Memory B cell (primary cell): Measurements from ENCODE around the gene EFNB3.

Experiments
- ATAC-seq: fragments of 150-1000 bp; cut with Tn5 transposase; 2 replicates; pipeline ENCODE4 v1.10.0; 2021; ENCODE audit warnings: low read depth, mild to moderate bottlenecking, moderate library complexity
- DNase-seq, 2 donors: peaks; one replicate each; pipeline ENCODE4 v3.0.0; 2022; ENCODE audit warnings: low spot score in 2 of 2
- H3K27ac Mint-ChIP-seq: one replicate; pipeline ENCODE4 v1.8.0; 2022; ENCODE audit warnings: mild to moderate bottlenecking, moderate library complexity, mixed read lengths
- H3K27me3 Mint-ChIP-seq: one replicate; pipeline ENCODE4 v1.8.0; 2022; ENCODE audit warnings: mixed read lengths
- H3K36me3 Mint-ChIP-seq: one replicate; pipeline ENCODE4 v1.8.0; 2022; ENCODE audit warnings: mild to moderate bottlenecking, mixed read lengths
- H3K4me1 Mint-ChIP-seq: one replicate; pipeline ENCODE4 v1.8.0; 2022; ENCODE audit warnings: mixed read lengths
- H3K4me3 Mint-ChIP-seq: one replicate; pipeline ENCODE4 v1.8.0; 2022; ENCODE audit warnings: mild to moderate bottlenecking, moderate library complexity, mixed read lengths
- H3K9me3 Mint-ChIP-seq: one replicate; pipeline ENCODE4 v1.8.0; 2022; ENCODE audit warnings: mixed read lengths

Gene EFNB3

GRCh38 chr17:7720125-7720524 lies 15.1 kb downstream of the EFNB3 start:
- H3K27me3 Mint-ChIP-seq: peaks cover 45% of the 10 kb centered on the region
- no peaks in the 10 kb centered on the region for H3K9me3 Mint-ChIP-seq
- ATAC-seq (no peak), DNase-seq (no peak)
- H3K4me1 Mint-ChIP-seq: peaks cover 17% of the 10 kb centered on the region
- H3K36me3 Mint-ChIP-seq: no peaks in the 10 kb centered on the region
- no peak overlapping the region for H3K4me3 Mint-ChIP-seq
- H3K27ac Mint-ChIP-seq: no peak overlapping the region

GRCh38 chr17:7721612-7722011 lies 16.6 kb downstream of the EFNB3 start:
- no peak for DNase-seq
- Mint-ChIP-seq H3K4me3 (no peak overlapping the region), H3K27ac (no peak overlapping the region), H3K36me3 (no peaks in the 10 kb centered on the region), H3K4me1 (peaks cover 14% of the 10 kb centered on the region), H3K27me3 (peaks cover 36% of the 10 kb centered on the region), H3K9me3 (no peaks in the 10 kb centered on the region)
- ATAC-seq: no peak

- no peaks in the 10 kb centered on the region for H3K36me3 Mint-ChIP-seq
- DNase-seq (no peak), ATAC-seq (no peak)
- no peaks in the 10 kb centered on the region for H3K9me3 Mint-ChIP-seq
- H3K4me1 Mint-ChIP-seq: peaks cover 6% of the 10 kb centered on the region
- H3K27ac Mint-ChIP-seq: no peak overlapping the region
- no peak overlapping the region for H3K4me3 Mint-ChIP-seq
- H3K27me3 Mint-ChIP-seq: peaks cover 13% of the 10 kb centered on the region
Measured at GRCh38 chr17:7727886-7728285, 22.9 kb downstream of the EFNB3 start.

- Mint-ChIP-seq H3K27me3 (peaks cover 10% of the 10 kb centered on the region), H3K27ac (no peak overlapping the region), H3K9me3 (no peaks in the 10 kb centered on the region), H3K36me3 (no peaks in the 10 kb centered on the region), H3K4me3 (no peak overlapping the region), H3K4me1 (peaks cover 6% of the 10 kb centered on the region)
- DNase-seq: no peak
- ATAC-seq: peak; percentile 75
Measured at GRCh38 chr17:7729816-7730215, 24.8 kb downstream of the EFNB3 start.

GRCh38 chr17:7732981-7733539 lies 28.1 kb downstream of the EFNB3 start:
- Mint-ChIP-seq H3K27ac (no peak overlapping the region), H3K4me1 (peaks cover 6% of the 10 kb centered on the region), H3K27me3 (peaks cover 12% of the 10 kb centered on the region), H3K36me3 (no peaks in the 10 kb centered on the region), H3K9me3 (no peaks in the 10 kb centered on the region), H3K4me3 (no peak overlapping the region)
- ATAC-seq (no peak), DNase-seq (no peak)

GRCh38 chr17:7737601-7738000 lies 32.6 kb downstream of the EFNB3 start:
- H3K36me3 Mint-ChIP-seq: no peaks in the 10 kb centered on the region
- H3K4me1 Mint-ChIP-seq: no peaks in the 10 kb centered on the region
- peaks cover 23% of the 10 kb centered on the region for H3K27me3 Mint-ChIP-seq
- H3K9me3 Mint-ChIP-seq: no peaks in the 10 kb centered on the region
- no peak overlapping the region for H3K27ac Mint-ChIP-seq
- DNase-seq (no peak), ATAC-seq (no peak)
- H3K4me3 Mint-ChIP-seq: no peak overlapping the region

GRCh38 chr17:7739746-7740145 lies 34.7 kb downstream of the EFNB3 start:
- Mint-ChIP-seq H3K4me3 (no peak overlapping the region), H3K27ac (no peak overlapping the region), H3K9me3 (no peaks in the 10 kb centered on the region), H3K4me1 (no peaks in the 10 kb centered on the region), H3K36me3 (no peaks in the 10 kb centered on the region), H3K27me3 (peaks cover 23% of the 10 kb centered on the region)
- DNase-seq: no peak
- ATAC-seq: no peak

GRCh38 chr17:7740481-7741001 lies 35.5 kb downstream of the EFNB3 start:
- no peak for ATAC-seq
- peaks cover 24% of the 10 kb centered on the region for H3K27me3 Mint-ChIP-seq

GRCh38 chr17:7742729-7743128 lies 37.7 kb downstream of the EFNB3 start:
- no peak for ATAC-seq
- Mint-ChIP-seq H3K4me3 (no peak overlapping the region), H3K27ac (no peak overlapping the region), H3K27me3 (peaks cover 18% of the 10 kb centered on the region), H3K4me1 (no peaks in the 10 kb centered on the region), H3K9me3 (no peaks in the 10 kb centered on the region), H3K36me3 (no peaks in the 10 kb centered on the region)
- no peak for DNase-seq

More at GRCh38 chr17:7740481-7741001, 35.5 kb downstream of the EFNB3 start:
- H3K36me3 Mint-ChIP-seq: no peaks in the 10 kb centered on the region
- H3K9me3 Mint-ChIP-seq: no peaks in the 10 kb centered on the region
- no peak for DNase-seq
- H3K4me3 Mint-ChIP-seq: no peak overlapping the region
- no peaks in the 10 kb centered on the region for H3K4me1 Mint-ChIP-seq
- no peak overlapping the region for H3K27ac Mint-ChIP-seq

- Mint-ChIP-seq H3K27me3 (peaks cover 19% of the 10 kb centered on the region), H3K9me3 (no peaks in the 10 kb centered on the region), H3K27ac (no peak overlapping the region), H3K4me3 (no peak overlapping the region), H3K36me3 (no peaks in the 10 kb centered on the region), H3K4me1 (no peaks in the 10 kb centered on the region)
- DNase-seq: no peak
- ATAC-seq: no peak
Measured at GRCh38 chr17:7744416-7744815, 39.4 kb downstream of the EFNB3 start.

- ATAC-seq: no peak
- Mint-ChIP-seq H3K9me3 (peaks cover 2% of the 10 kb centered on the region), H3K27me3 (peaks cover 13% of the 10 kb centered on the region), H3K4me3 (no peak overlapping the region), H3K36me3 (no peaks in the 10 kb centered on the region), H3K4me1 (no peaks in the 10 kb centered on the region), H3K27ac (no peak overlapping the region)
- DNase-seq: no peak
Measured at GRCh38 chr17:7745748-7746470, 40.9 kb downstream of the EFNB3 start.

- Mint-ChIP-seq H3K4me3 (no peak overlapping the region), H3K27ac (no peak overlapping the region), H3K36me3 (no peaks in the 10 kb centered on the region), H3K9me3 (peaks cover 2% of the 10 kb centered on the region), H3K27me3 (peaks cover 9% of the 10 kb centered on the region), H3K4me1 (no peaks in the 10 kb centered on the region)
- ATAC-seq: no peak
- DNase-seq: no peak
Measured at GRCh38 chr17:7747635-7748071, 42.7 kb downstream of the EFNB3 start.

GRCh38 chr17:7748076-7748775 lies 43.2 kb downstream of the EFNB3 start:
- no peak overlapping the region for H3K4me3 Mint-ChIP-seq
- H3K27ac Mint-ChIP-seq: no peak overlapping the region

GRCh38 chr17:7750321-7750821 lies 45.4 kb downstream of the EFNB3 start:
- no peaks in the 10 kb centered on the region for H3K36me3 Mint-ChIP-seq
- H3K4me1 Mint-ChIP-seq: peaks cover 3% of the 10 kb centered on the region
- H3K27me3 Mint-ChIP-seq: peaks cover 18% of the 10 kb centered on the region
- DNase-seq (no peak), ATAC-seq (no peak)
- H3K27ac Mint-ChIP-seq: no peak overlapping the region
- H3K9me3 Mint-ChIP-seq: peaks cover 2% of the 10 kb centered on the region
- no peak overlapping the region for H3K4me3 Mint-ChIP-seq

More at GRCh38 chr17:7748076-7748775, 43.2 kb downstream of the EFNB3 start:
- ATAC-seq (no peak), DNase-seq (no peak)
- Mint-ChIP-seq H3K27me3 (peaks cover 13% of the 10 kb centered on the region), H3K36me3 (no peaks in the 10 kb centered on the region), H3K9me3 (peaks cover 2% of the 10 kb centered on the region), H3K4me1 (no peaks in the 10 kb centered on the region)
